Peyer's patch (tissue), 4 donors: Measurements from ENCODE around the gene NAPG. TPM values are rescaled to one million over a fixed set of nuclear protein-coding genes. Genes with fewer than 3 reads are reported as not detected.

Source experiments
- DNase-seq, 3 donors: peaks; one replicate each; pipeline ENCODE4 v3.0.0-alpha.2; 2017 to 2019
- H3K27ac ChIP-seq, 4 donors: fragments of 200-600 bp; sonication (generic); one replicate each; pipeline ENCODE4 v1.5.1; 2016 to 2019
- H3K27me3 ChIP-seq, 2 donors: fragments of 200-600 bp; sonication (generic); one replicate each; pipeline ENCODE4 v1.5.1; 2019
- H3K36me3 ChIP-seq, 3 donors: fragments of 200-600 bp; sonication (generic); one replicate each; pipeline ENCODE4 v1.5.1; 2016 to 2019
- H3K4me1 ChIP-seq, 4 donors: fragments of 200-600 bp; sonication (generic); one replicate each; pipeline ENCODE4 v1.5.1; 2016 to 2019
- H3K4me3 ChIP-seq, 4 donors: fragments of 200-600 bp; sonication (generic); 1 replicate in 3 of 4; 2 replicates in 1 of 4; pipeline ENCODE4 v1.5.1; 2016 to 2019; ENCODE audit warnings: mild to moderate bottlenecking in 1 of 4
- H3K9me3 ChIP-seq, 4 donors: fragments of 200-600 bp; sonication (generic); one replicate each; pipeline ENCODE4 v1.5.1; 2016 to 2019; ENCODE audit warnings: mild to moderate bottlenecking in 1 of 4
- CTCF ChIP-seq, 6 experiments: fragments of 450-650 bp in 4 of 6; fragments of 200-600 bp in 2 of 6; sonication (generic) in 1 of 6; IDR thresholded peaks; one replicate each; pipeline ENCODE4 v1.5.1; 2017 to 2019; ENCODE audit warnings: antibody characterized with exemption in 6 of 6, mild to moderate bottlenecking in 3 of 6, moderate library complexity in 1 of 6
- POLR2A ChIP-seq, 2 donors: fragments of 450-650 bp; IDR thresholded peaks; one replicate each; pipeline ENCODE4 v1.5.1; 2017; ENCODE audit warnings: antibody characterized with exemption in 2 of 2, mild to moderate bottlenecking in 2 of 2, moderate library complexity in 2 of 2
- total RNA-seq, 4 donors: library from RNA; depleted of rRNA; stranded (reverse); fragments of >200 nt; gene quantifications; one replicate each; pipeline ENCODE4 v1.1.0, GENCODE V29; 2016

The NAPG gene
- total RNA-seq, 4 donors from 2014 or later: 22.8 to 43.8 (median 30.4) TPM

GRCh38 chr18:10519999-10520935 lies 5.6 kb upstream of the NAPG start:
- peak; percentile 67 to 92 (median 74) for DNase-seq
- TF ChIP-seq CTCF (IDR thresholded peaks at IDR 0.05) (peak in 5 of 6 experiments; percentile 20 to 80 (median 74)), POLR2A (IDR thresholded peaks at IDR 0.05) (peak in 1 of 2 donors; percentile 11)
- H3K27ac ChIP-seq: peak overlapping the region in 1 of 4 donors; percentile 13
- no peaks in the 10 kb centered on the region for H3K27me3 ChIP-seq
- H3K4me3 ChIP-seq: no peak overlapping the region
- peaks cover 0 to 9% (median 1%) of the 10 kb centered on the region in 4 donors for H3K4me1 ChIP-seq
- H3K36me3 ChIP-seq: no peaks in the 10 kb centered on the region
- no peaks in the 10 kb centered on the region for H3K9me3 ChIP-seq

- DNase-seq: no peak
- Histone ChIP-seq H3K4me1 (peaks cover 0 to 12% (median 2%) of the 10 kb centered on the region in 4 donors), H3K36me3 (no peaks in the 10 kb centered on the region), H3K9me3 (no peaks in the 10 kb centered on the region), H3K27me3 (no peaks in the 10 kb centered on the region), H3K4me3 (no peak overlapping the region), H3K27ac (no peak overlapping the region)
- TF ChIP-seq POLR2A (IDR thresholded peaks at IDR 0.05) (no peak), CTCF (IDR thresholded peaks at IDR 0.05) (no peak)
These were observed 4.3 kb upstream of the NAPG start for GRCh38 chr18:10521566-10521965.

DNA sequence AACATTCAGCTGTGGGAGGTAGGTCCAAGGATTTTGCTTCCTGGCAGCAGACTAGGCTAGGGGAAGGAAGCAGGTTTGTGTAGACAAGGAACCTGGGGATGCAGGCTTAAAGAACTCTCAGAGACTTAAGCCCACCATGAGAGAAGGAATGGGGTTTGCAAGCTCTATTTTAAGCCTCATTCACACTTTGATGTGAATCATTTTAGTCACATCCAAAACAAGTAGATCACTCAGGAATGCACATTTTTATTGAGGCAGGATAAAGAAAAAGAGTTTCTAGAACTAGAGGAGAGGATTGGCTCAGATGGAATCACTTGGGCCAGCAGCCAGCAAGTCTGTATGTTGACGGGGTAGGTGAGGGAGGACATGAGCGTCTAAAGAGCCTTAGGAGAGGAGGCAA lies 3.3 kb upstream of the NAPG start:
- Histone ChIP-seq H3K27ac (no peak overlapping the region), H3K4me3 (no peak overlapping the region), H3K4me1 (peaks cover 0 to 15% (median 5%) of the 10 kb centered on the region in 4 donors), H3K36me3 (no peaks in the 10 kb centered on the region), H3K9me3 (no peaks in the 10 kb centered on the region), H3K27me3 (no peaks in the 10 kb centered on the region)
- DNase-seq: no peak
- TF ChIP-seq POLR2A (IDR thresholded peaks at IDR 0.05) (no peak), CTCF (IDR thresholded peaks at IDR 0.05) (no peak)

DNA sequence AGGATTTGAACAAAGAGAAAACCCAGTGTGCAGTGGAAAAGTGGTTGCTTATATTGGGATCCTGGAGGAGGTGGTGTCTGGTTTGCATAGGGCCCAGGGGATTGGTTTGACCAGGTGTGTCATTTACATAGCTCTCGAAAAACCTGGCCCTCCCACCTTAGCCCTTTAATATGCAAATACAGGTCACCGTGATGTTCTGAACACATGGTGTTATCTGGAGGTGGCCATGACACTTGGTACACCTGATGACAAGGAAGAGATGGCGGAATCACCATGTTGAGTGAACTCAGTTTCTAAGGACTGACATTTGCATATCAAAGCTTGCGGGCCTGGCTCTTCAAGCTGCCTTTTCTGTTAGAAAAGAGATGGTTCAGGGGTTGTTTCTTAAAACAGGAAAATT lies 2.3 kb upstream of the NAPG start:
- Histone ChIP-seq H3K27ac (no peak overlapping the region), H3K36me3 (no peaks in the 10 kb centered on the region), H3K4me1 (peaks cover 0 to 20% (median 5%) of the 10 kb centered on the region in 4 donors), H3K9me3 (no peaks in the 10 kb centered on the region), H3K4me3 (no peak overlapping the region), H3K27me3 (no peaks in the 10 kb centered on the region)
- no peak for DNase-seq
- no peak for TF ChIP-seq CTCF (IDR thresholded peaks at IDR 0.05)
- TF ChIP-seq POLR2A (IDR thresholded peaks at IDR 0.05): no peak

DNA sequence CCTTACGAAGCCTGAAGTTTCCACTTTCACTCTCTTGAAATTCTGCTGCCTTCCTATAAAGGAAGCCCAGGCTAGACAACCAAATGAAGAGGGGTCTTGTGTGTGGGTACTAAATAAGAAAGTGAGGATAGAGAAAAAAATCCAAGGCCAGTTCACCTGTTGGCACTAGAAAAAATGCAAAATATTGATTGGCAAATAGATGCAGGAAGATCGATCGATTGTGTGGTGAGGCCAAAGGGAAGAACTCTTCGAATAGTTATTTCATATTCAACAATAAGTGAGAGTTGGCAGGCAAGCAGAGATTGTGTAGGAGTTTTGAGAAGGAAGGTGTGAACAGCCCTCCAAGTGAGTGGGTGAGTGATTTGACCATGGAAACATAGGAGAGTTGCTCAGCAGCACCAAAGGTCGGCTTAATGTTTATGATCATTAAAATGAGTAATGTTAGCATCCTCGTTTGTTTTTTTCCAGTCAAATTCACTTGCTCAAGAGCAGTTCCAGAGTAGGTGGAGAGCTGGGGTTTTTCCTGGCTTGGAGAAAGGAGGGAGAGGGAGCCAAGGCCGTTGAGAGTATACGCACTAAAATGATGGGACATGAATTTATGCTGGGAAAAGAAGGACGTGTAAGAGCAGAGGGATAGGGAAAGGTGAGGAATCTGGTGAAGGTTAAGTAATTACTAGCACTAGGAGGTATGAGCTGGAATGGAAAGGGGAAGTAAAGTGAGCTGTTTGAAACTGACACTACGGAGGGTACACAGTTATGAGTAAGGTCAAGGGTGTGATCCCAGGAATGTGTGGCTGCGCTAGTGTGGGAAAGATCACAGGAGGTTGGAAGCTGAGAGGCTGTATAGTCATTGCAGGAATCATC lies 1.1 kb upstream of the NAPG start:
- H3K27ac ChIP-seq: peak overlapping the region in 3 of 4 donors; percentile 8 to 98 (median 94)
- peak overlapping the region; percentile 78 to 97 (median 85) for H3K4me3 ChIP-seq
- DNase-seq: no peak
- no peaks in the 10 kb centered on the region for H3K36me3 ChIP-seq
- peaks cover 0 to 17% (median 7%) of the 10 kb centered on the region in 4 donors for H3K4me1 ChIP-seq
- H3K27me3 ChIP-seq: no peaks in the 10 kb centered on the region
- no peak for TF ChIP-seq POLR2A (IDR thresholded peaks at IDR 0.05)
- no peak for TF ChIP-seq CTCF (IDR thresholded peaks at IDR 0.05)
- no peaks in the 10 kb centered on the region for H3K9me3 ChIP-seq
